ENCODE data around the gene REM2. TPM values are rescaled to one million over a fixed set of nuclear protein-coding genes. Genes with fewer than 3 reads are reported as not detected.

Gene REM2, protein sequence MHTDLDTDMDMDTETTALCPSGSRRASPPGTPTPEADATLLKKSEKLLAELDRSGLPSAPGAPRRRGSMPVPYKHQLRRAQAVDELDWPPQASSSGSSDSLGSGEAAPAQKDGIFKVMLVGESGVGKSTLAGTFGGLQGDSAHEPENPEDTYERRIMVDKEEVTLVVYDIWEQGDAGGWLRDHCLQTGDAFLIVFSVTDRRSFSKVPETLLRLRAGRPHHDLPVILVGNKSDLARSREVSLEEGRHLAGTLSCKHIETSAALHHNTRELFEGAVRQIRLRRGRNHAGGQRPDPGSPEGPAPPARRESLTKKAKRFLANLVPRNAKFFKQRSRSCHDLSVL
- total RNA-seq (1 to 10 TPM; 1.4 to 5.8 (median 3.0) TPM), polyA plus RNA-seq (1 to 10 TPM; 2.2 to 5.2 (median 3.4) TPM)
- long read RNA-seq, donor 1: 0 reads
- long read RNA-seq, donor 2: 0 reads

DNA sequence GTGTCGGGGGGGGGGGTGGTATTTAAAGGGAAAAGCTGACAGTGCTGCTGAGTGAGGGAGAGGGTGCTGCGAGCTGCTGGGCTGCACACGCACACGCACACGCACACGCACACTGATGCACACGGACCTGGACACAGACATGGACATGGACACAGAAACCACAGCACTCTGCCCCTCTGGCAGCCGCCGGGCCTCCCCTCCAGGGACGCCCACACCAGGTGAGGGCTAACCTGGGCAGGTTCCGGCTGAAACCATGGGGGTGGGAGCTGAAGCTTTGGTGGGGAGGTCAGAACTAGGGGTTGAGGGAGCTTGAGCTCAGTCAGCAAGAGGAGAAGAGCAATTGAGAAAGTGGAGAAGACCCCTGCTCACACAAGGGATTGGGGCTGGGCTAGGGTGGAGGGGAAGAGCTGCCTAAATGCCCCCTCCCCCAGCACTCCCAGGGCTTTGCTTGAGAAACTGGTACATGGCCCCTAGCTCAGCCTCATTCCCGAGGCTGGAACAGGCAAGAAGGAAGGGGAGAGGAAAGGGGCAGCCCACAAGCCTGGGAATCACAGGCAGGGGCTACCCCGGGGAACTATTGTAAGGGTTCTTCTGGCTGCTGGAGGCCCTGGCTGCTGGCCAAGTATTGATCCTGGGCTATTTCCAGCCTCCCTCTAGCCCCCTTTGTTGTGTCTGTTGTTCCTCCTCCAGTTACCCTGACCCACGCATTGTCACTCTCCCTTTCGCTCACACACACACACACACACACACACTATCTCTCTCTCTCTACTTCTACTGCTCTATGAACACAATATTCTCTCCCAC is at the start of gene REM2:
Gene REM2, plus strand, starts transcription at position 50 of the 804 bp plus-strand sequence. Its CDS starts 66 bp downstream, at position 116.
- intact Hi-C loops (cut with DNase I; ENCODE audit: low total_unique reads): no loop called here
- TF ChIP-seq POLR2A (IDR thresholded peaks at IDR 0.05) (no peak), POLR2AphosphoS5 (IDR thresholded peaks at IDR 0.05) (peak in 1 of 3 donors; percentile 80)
- TF ChIP-seq, protein P1, sequence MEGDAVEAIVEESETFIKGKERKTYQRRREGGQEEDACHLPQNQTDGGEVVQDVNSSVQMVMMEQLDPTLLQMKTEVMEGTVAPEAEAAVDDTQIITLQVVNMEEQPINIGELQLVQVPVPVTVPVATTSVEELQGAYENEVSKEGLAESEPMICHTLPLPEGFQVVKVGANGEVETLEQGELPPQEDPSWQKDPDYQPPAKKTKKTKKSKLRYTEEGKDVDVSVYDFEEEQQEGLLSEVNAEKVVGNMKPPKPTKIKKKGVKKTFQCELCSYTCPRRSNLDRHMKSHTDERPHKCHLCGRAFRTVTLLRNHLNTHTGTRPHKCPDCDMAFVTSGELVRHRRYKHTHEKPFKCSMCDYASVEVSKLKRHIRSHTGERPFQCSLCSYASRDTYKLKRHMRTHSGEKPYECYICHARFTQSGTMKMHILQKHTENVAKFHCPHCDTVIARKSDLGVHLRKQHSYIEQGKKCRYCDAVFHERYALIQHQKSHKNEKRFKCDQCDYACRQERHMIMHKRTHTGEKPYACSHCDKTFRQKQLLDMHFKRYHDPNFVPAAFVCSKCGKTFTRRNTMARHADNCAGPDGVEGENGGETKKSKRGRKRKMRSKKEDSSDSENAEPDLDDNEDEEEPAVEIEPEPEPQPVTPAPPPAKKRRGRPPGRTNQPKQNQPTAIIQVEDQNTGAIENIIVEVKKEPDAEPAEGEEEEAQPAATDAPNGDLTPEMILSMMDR (IDR thresholded peaks at IDR 0.05 in 8 of 11, conservative IDR thresholded peaks at IDR 0.05 in 3 of 11): no peak
- 56 to 76% (median 66%) methylated on average over 14 to 15 of the region's 15 CpGs for WGBS, 5 donors

DNA sequence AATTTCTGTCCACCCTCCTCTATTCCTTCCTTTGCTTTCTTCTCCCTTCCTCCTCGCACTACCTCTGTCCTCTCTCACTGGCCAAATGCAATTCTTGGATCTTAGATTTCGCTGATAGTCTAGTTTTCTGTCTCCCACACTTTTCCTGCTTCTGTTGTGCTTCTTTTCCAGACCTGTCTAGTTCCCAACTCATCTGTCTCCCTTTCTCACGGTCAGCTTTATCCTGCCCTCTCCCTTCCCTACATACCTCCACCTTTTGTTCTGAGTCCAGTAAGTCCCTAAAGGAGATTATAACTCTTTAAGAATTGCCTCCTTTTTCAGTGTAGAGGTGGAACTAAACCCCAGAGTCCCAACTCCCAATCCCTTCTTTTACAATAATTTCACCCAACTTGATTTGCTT is 47.5 kb upstream of the REM2 start:
- intact Hi-C loops (cut with DNase I; ENCODE audit: low total_unique reads): no loop called here
- peaks cover 0 to 25% (median 0%) of the 10 kb centered on the region in 7 donors for H3K27me3 ChIP-seq (replicated peaks in 1 of 7)
- H3K36me3 ChIP-seq: peaks cover 0 to 44% (median 20%) of the 10 kb centered on the region in 6 donors
- no peaks in the 10 kb centered on the region for H3K9me3 ChIP-seq
- DNase-seq: no peak
- no peak overlapping the region for H3K4me3 ChIP-seq
- peak overlapping the region in 2 of 8 donors; percentile 88 to 91 for H3K27ac ChIP-seq
- H3K4me1 ChIP-seq: peaks cover 3 to 81% (median 47%) of the 10 kb centered on the region in 6 donors
- TF ChIP-seq POLR2A (IDR thresholded peaks at IDR 0.05) (no peak), POLR2AphosphoS5 (IDR thresholded peaks at IDR 0.05) (no peak)
- TF ChIP-seq, protein P1 (IDR thresholded peaks at IDR 0.05 in 8 of 11, conservative IDR thresholded peaks at IDR 0.05 in 3 of 11): no peak
- 84 to 95% (median 92%) methylated on average over 3 of the region's 3 CpGs for WGBS, 5 donors

More for the DNA sequence above, at the start of gene REM2:
- H3K27ac ChIP-seq: no peak within 1 kb of the TSS
- peaks cover 15 to 70% (median 38%) of the 10 kb centered on the region in 6 donors for H3K4me1 ChIP-seq
- peaks cover 0 to 27% (median 12%) of the 10 kb centered on the region in 6 donors for H3K36me3 ChIP-seq
- H3K27me3 ChIP-seq (replicated peaks in 1 of 7): peaks cover 0 to 20% (median 0%) of the 10 kb centered on the region in 7 donors
- no peaks in the 10 kb centered on the region for H3K9me3 ChIP-seq
- no peak for DNase-seq
- H3K4me3 ChIP-seq: no peak within 1 kb of the TSS

DNA sequence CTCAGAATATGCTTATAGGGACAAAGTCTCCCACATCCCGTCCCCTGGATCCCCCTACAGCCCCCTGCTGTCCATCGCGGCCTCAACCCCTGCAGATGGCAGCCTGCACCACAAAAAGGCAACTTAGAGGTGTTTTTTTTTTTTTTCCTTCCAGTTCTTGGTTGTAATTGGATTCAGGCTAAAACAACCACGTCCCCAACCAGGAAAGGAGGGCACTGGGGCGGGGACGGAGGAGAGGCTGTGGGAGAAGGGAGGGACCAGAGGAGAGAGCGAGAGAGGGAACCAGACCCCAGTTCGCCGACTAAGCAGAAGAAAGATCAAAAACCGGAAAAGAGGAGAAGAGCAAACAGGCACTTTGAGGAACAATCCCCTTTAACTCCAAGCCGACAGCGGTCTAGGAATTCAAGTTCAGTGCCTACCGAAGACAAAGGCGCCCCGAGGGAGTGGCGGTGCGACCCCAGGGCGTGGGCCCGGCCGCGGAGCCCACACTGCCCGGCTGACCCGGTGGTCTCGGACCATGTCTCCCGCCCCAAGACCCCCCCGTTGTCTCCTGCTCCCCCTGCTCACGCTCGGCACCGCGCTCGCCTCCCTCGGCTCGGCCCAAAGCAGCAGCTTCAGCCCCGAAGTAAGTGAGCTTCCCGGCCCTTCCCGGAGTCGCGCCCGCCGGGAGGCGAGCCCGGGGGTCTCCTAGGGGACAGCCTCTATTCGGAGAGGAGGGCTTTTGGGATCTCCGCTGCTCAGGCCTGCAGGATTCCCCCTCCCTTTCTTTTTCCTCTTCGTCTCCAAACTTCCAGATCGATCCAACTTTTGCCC is 46.5 kb upstream of the REM2 start, which contains the start of gene MMP14:
Gene MMP14, plus strand, starts transcription at position 285 of the 813 bp plus-strand sequence. Its CDS starts 233 bp downstream, at position 518.
- H3K4me3 ChIP-seq: peak within 1 kb of the TSS; percentile 46 to 79 (median 58)
- WGBS, 5 donors: 9 to 18% (median 11%) methylated on average over 39 to 46 of the region's 46 CpGs
- TF ChIP-seq POLR2A (IDR thresholded peaks at IDR 0.05) (peak in 1 of 3 donors; percentile 32), POLR2AphosphoS5 (IDR thresholded peaks at IDR 0.05) (peak; percentile 73 to 76 (median 74))
- TF ChIP-seq, protein P1 (IDR thresholded peaks at IDR 0.05 in 8 of 11, conservative IDR thresholded peaks at IDR 0.05 in 3 of 11): peak in 9 of 11 experiments; percentile 3 to 45 (median 28)

More for the DNA sequence above, 46.5 kb upstream of the REM2 start, which contains the start of gene MMP14:
- peak; percentile 79 for DNase-seq
- Histone ChIP-seq H3K27me3 (replicated peaks in 1 of 7) (peaks cover 0 to 25% (median 0%) of the 10 kb centered on the region in 7 donors), H3K4me1 (peaks cover 0 to 80% (median 37%) of the 10 kb centered on the region in 6 donors), H3K27ac (peak within 1 kb of the TSS; percentile 72 to 92 (median 88)), H3K9me3 (no peaks in the 10 kb centered on the region), H3K36me3 (peaks cover 0 to 46% (median 21%) of the 10 kb centered on the region in 6 donors)
- intact Hi-C loops (cut with DNase I; ENCODE audit: low total_unique reads): no loop called here
